AG10803 (cell line): ENCODE measurements around the gene MTTP.

Source experiments
- DNase-seq: peaks from one replicate; pipeline ENCODE4 v3.0.0; 2010; ENCODE audit warnings: low read depth
- H3K4me3 ChIP-seq: 2 replicates; pipeline ENCODE4 v1.5.1; 2011; ENCODE audit warnings: mild to moderate bottlenecking, low read length, control low read depth
- TF ChIP-seq, protein P1 (sequence below): conservative IDR thresholded peaks from 2 replicates; pipeline ENCODE4 v1.5.1; 2011; ENCODE audit warnings: mild to moderate bottlenecking, low read length, control low read depth, inconsistent platforms

Gene MTTP

DNA sequence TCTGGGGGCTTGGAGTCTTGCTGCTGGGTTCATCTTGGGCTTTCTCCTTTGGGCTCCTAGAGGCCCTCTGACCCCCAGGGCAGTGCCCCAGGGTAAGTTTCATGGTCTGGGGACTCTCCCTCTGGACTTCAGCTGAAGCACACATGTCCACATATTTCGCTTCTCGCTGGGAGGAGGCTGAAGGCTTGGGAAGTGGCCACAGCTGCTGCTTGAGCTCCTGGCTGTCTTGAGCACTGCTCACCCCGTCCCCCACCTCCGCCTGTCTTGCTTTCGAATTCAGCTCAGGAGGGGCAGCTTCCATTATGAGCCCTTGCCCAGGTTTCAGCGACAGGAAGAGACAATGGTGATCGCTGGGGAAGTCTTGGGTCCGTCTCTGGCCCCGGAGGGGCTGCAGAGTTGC is 79.3 kb downstream of the MTTP start:
- TF ChIP-seq, protein P1, sequence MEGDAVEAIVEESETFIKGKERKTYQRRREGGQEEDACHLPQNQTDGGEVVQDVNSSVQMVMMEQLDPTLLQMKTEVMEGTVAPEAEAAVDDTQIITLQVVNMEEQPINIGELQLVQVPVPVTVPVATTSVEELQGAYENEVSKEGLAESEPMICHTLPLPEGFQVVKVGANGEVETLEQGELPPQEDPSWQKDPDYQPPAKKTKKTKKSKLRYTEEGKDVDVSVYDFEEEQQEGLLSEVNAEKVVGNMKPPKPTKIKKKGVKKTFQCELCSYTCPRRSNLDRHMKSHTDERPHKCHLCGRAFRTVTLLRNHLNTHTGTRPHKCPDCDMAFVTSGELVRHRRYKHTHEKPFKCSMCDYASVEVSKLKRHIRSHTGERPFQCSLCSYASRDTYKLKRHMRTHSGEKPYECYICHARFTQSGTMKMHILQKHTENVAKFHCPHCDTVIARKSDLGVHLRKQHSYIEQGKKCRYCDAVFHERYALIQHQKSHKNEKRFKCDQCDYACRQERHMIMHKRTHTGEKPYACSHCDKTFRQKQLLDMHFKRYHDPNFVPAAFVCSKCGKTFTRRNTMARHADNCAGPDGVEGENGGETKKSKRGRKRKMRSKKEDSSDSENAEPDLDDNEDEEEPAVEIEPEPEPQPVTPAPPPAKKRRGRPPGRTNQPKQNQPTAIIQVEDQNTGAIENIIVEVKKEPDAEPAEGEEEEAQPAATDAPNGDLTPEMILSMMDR = no peak
- H3K4me3 ChIP-seq = no peak overlapping the region
- DNase-seq = no peak

DNA sequence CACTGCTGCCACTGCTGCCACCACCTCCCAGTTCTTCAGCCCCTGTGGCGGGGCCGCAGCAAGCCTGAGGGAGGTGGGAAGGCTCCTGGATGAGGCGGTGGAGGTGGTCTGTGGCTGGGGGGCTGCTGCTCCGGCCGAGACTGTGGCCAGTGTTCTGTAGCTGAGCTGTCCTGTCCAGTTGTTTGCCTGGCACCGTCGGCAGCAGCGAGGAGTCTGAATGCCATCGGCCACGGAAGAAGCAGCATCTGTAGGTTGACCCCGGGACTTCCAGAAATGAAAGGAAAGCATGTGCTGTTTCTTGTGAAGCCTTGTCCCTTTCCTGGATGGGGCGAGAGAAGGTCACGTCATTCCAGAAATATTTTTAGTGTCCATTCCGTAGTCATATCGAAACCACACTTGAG is 79.7 kb downstream of the MTTP start:
- TF ChIP-seq, protein P1 = no peak
- DNase-seq = peak; percentile 16
- H3K4me3 ChIP-seq = peak overlapping the region; percentile 17; the same call in 1 of the 2 replicates

DNA sequence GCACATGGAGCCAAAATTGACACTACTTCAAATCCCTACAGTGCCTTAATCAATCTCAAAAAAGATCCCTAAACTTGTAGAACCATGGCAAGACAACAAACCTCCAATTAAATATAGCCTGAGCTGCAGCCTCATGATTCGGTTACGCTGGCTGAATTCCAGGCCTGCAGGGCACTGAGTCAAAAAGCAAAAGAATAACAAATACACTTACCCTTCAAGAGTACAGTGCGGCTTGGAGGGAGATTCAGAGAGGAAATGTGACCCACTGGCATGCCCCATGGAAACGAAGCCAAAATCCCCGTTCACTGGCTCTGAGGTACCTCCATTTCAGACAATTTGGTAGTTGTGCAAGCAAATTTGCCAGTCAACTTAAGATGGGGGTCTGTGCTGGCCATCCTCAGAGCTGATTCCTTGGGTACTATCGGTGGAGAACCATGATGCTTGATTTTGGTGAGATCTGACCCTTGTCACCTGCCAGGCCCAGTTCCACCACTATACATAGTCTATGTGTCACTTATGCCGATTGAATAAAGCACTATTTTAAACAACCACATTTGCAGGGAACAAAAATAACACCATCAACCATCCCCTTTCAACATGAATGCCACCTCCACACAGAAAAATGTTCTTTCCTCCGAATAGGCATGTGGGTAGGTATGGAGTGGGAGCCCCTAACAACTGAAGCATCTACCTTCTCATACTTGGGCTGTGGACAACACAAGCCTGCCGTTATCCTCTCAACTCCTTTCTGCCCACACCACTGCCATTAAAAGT is 80.9 kb downstream of the MTTP start:
- TF ChIP-seq, protein P1 = no peak
- DNase-seq = peak; percentile 11
- no peak overlapping the region for H3K4me3 ChIP-seq

DNA sequence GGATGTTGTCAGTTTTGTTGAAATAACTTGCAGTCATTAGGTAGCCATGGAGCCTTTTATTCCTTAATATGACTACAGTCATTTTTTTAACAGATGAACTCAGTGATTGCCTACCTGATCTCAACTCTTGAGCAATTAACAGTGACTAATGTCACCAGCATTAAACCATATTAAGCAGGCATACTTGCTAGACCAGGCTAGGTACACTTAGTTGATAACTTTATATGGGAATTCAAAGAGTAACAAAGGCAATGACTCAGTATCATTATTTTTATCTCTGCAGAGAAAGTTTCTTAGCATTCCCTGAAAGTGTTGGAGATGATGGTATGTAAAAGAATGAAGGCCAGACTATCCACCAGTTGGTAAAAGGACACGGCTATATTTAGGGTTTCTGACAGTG is 83.2 kb downstream of the MTTP start, which contains the start of gene C4orf54:
TSS of gene C4orf54 (minus strand) at position 31 of the 400 bp plus-strand sequence. CDS start 3,180 bp downstream, outside the sequence.
- TF ChIP-seq, protein P1 = no peak
- H3K4me3 ChIP-seq = no peak within 1 kb of the TSS
- DNase-seq = no peak

DNA sequence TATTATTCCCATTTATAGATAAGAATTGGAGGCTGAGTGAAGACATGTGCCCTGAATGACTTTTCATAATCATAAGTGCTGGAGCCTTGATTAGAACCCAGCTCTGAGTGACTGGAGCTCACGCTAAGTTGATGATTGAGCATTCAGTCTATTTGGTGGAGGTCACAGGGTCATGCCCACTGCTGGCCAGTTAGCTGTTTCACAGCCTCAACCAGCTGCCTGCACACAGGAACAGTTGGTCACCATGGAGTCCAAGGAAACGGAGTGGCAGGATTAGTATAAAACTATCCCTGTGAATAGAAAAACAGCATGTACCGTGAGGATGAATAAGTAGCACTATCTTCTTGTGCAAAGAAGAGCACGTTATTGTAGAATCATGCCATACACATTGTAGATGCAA is 84.0 kb downstream of the MTTP start:
- DNase-seq = no peak
- TF ChIP-seq, protein P1 = no peak
- no peak overlapping the region for H3K4me3 ChIP-seq

DNA sequence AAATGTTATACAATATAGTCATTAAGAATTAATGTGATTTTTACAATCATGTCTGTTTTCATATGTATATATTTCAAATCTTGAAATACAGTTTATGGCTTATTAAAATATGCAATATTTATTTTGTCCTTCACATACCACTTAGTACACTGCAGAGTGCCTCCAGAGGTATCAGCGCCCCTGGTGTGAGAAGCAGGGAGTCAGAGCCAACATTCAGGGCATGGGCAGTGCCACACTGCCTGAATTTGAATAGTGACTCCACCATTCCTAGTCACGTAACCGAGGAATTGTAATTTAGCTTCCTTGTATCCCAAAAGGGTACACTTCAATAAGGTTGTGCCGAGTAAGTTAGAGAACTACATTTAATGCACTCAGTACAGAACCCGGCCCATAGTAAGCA is 87.3 kb downstream of the MTTP start:
- H3K4me3 ChIP-seq = no peak overlapping the region
- TF ChIP-seq, protein P1 = no peak
- no peak for DNase-seq

DNA sequence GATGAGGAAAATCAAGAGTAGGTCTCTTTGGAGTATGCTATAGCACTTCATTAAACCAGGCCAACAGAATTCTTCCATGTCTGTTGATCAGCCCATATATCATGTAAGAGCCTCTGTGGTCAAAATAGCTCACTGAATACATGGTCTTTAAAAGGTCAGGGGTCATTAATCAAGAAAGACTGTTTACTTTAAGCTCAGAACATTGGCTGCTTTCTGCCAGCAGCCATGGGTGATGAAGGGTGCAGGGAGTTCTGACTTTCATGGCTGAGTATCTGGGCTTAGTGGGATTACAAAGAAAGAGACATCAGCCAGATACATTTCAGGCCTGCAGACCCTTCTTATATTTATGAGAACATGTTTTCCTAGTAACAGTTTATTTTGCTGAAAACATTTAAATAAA is 90.1 kb downstream of the MTTP start:
- TF ChIP-seq, protein P1 = no peak
- DNase-seq = no peak
- no peak overlapping the region for H3K4me3 ChIP-seq
